ENCODE results near the gene MAN1B1.
"Not testable (repeated sequence)": the region's sequence is repeated elsewhere in the genome, so short reads cannot be mapped to it uniquely, and the experiment has no call there.

The MAN1B1 gene

DNA sequence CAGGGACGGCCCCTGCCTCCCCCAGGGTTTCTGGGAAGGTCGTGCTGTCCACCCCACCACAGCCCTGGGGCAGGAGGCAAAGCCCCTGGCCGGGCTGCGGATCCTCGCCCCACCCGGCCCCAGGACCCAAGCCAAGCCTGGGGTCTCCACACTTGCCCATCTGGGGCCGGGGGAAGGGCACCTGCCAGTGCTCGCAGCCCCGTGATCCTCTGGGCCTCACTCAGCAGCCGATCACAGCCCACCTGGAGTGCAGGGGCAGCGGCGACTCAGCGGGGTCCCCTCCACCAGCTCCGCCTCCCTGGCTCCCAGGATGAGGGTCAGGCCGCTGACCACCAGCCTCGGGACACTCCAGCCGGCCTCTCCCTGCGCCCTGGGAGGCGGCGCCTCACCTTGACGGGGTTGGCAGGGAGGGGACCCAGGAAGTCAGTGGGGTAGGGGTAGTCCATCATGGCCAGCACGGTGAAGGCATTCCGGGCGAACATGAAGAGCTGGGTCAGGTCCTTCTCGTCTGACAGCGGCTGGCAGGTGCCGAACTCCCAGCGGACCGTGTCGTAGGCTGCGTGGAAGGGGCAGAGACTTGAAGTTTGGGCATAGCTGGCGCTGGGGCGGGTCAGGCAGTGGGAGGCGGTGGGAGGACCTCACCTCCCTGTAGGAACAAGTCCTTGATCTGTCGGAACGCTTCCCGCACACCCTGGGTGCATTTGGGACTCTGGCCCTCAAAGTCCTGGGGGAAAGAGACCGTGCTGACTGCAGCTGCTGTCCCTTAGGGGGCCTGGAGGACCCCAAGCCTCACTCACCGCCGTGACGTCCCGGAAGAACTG is 26.0 kb downstream of the MAN1B1 start:
- DNase-seq, result no peak

DNA sequence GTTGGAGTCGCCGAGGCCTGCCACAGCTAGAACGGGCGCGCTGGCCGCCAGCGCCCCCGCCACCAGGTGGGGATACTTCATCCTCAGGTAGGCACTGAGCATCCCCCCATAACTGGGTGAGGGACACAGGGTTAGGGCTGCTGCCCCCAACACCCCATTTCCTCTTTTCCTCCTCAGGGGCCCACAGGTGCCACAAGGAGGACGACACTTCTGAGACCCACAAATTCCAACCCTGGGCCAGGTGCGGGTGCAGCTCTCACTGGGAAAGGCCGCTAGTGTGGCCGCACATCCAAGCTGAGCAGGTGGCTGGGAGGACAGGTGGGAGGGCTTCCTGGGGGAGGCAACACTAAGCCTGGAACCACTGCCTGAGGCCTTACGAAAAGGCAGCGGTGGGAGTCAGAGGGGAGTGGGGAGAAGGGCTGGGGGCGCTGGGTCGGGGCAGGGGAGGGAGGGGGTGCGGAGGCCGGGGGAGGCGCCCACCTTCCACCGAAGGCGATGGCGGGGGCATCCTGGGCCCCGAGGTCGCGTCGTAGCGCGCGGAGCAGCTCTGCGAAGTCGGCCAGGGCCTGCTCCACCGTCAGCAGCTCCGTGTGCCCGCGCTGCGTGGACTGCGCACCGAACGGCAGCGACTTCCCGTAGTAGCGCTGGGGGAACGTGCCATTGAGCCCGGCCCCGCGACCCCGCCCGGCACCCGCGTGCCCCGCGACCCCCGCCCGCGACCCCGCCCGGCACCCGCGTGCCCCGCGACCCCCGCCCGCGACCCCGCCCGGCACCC is 26.8 kb downstream of the MAN1B1 start:
- no peak for DNase-seq

DNA sequence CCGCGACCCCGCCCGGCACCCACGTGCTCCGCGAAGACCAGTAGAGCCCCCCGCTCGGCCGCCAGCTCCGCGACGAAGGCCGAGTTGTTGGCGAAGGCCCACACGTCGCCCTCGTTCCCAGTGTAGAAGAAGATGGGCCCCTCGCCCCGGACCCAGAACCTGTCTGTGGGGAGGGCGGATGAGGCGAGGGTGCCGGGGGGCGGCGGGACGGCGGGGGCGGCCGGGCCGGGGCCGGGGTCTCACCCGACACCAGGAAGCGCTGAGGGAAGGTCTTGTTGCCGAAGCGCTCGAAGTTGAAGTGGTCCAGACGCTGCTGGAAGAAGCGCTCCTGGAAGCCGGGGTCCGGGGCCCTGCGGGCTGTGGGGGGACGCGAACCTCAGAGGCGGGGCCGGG is 27.4 kb downstream of the MAN1B1 start:
- DNase-seq, result no peak

DNA sequence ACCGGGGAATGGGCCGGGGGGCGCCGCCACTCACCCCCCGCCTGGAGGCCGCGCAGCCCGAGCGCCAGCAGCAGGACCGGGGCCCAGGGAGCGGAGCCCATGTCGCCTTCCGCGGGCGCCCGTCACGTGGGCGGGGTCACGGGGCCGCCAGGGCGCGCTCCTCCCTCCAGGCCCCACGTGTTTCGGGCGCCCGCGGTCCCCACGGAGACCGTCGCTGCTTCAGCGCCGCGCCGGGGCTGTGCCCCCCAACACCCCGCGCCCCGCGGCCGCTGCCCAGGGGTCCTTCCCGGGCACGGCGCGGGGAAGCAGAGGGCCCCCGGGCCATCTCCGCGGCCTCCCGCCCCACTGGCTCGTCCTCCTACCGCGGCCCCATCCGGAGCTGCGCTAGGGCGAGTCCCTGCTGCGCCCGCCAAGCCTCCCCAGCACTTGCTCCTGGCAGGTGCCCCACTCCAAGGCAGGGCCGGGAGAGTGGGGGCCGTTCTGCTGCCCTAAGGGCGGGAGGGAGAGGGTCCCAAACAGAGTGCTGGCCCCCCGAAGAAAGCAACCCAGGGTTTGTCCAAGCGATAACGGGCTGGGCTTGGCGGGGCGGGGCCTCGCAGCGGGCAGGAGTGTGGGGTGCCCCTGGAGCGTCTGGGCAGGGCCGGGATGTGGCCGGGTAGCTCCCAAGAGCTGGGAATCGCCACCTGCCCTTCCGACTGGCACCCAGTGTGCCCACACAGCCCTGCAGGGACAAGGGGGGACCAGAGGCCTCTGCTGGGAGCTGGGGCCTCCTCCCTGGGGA is 28.0 kb downstream of the MAN1B1 start, which contains the start of gene DPP7:
TSS of gene DPP7 (minus strand) at position 121 of the 781 bp plus-strand sequence. CDS start at position 101, 20 bp downstream.
- DNase-seq, result peak; percentile 54

- no peak for DNase-seq
These were observed 28.7 kb downstream of the MAN1B1 start for GRCh38 chr9:137115394-137116026.

- DNase-seq, result no peak
These were observed 29.3 kb downstream of the MAN1B1 start for GRCh38 chr9:137116027-137116507.

DNA sequence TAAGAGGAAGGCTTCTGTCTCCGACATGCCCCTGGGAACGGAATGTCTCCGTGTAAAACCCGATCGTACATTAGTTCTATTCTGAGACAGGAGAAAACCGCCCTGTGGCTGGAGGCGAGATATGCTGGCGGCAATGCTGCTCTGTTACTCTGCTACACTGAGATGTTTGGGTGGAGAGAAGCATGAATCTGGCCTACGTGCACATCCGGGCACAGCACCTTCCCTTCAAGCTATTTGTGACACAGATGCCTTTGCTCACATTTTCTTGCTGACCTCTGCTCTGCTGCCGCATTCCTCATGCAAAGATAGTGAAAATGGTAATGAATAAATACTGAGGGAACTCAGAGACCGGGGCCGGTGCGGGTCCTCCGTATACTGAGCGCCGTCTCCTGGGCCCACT is 29.9 kb downstream of the MAN1B1 start:
- DNase-seq, result no peak

GRCh38 chr9:137117269-137117731 is 30.5 kb downstream of the MAN1B1 start:
- no peak for DNase-seq

DNA sequence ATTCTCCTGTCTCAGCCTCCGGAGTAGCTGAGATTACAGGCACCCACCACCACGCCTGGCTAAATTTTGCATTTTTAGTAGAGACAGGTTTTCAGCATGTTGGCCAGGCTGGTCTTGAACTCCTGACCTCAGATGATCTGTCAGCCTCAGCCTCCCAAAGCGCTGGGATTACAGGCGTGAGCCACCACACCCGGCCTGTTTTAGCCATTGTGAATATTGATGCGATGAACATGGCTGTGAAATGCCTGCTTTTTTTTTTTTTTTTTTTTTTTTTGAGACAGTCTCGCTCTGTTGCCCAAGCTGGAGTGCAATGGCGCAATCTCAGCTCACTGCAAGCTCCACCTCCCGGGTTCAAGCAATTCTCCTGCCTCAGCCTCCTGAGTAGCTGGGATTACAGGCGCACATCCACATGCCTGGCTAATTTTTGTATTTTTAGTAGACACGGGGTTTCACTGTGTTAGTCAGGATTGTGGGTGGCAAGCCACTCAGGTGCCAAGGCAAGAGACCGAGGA is 31.4 kb downstream of the MAN1B1 start:
- DNase-seq, result not testable (repeated sequence)

DNA sequence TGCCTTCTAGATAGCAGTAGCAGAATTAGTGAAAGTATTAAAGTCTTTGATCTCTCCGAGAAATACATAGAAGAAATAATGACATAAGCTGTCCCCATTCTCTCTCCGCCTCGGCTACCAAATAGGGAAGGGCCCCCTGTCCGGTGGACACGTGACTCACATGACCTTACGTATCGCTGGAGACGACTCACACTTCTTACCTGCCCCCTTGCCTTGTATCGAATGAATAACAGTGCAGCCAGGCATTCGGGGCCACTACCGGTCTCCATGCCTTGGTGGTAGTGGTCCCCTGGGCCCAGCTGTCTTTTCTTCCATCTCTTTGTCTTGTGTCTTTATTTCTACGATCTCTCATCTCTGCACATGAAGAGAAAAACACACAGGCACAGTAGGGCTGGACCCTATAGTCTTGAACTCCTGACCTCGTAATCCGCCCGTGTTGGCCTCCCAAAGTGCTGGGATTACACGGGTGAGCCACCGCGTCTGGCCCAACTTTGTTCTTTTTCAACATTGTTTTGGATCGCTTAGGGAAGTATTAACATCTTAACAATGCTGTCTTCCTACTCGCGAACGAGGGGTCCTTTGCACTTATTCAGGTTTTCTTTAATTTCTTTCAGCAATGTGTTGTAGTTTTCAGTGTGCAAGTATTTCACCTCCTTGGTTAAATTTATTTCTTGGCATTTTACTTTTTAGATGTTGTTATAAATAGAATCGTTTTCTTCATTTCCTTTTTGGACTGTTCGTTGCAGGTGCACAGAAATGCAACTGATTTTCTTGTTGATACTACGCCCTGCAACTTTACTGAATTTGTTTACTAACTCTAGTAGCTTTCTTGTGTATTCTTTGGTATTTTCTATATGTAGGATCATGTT is 35.4 kb downstream of the MAN1B1 start:
- DNase-seq, result not testable (repeated sequence)

DNA sequence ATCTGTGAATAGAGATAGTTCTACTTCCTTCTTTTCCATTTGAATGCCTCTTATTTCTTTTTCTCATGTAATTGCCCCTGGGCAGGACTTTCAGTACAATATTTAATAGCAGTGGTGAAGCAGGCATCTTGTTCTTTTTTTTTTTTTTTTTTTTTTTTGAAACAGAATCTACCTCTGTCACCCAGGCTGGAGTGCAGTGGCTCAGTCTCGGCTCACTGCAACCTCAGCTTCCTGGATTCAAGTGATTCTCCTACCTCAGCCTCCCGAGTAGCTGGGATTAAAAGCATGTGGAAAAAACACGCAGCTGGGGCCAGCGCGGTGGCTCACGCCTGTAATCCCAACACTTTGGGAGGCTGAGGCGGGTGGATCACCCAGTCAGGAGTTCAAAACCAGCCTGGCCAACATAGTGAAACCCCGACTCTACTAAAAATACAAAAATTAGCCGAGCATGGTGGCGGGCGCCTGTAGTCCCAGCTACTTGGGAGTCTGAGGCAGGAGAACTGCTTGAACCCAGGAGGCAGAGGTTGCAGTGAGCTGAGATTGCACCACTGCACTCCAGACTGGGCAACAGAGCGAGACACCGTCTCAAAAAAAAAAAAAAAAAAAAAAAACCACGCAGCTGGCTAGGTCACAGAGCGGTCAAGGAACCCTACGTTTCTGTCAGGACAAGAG is 36.1 kb downstream of the MAN1B1 start:
- DNase-seq, result not testable (repeated sequence)

GRCh38 chr9:137123468-137123837 is 36.7 kb downstream of the MAN1B1 start:
- no peak for DNase-seq

DNA sequence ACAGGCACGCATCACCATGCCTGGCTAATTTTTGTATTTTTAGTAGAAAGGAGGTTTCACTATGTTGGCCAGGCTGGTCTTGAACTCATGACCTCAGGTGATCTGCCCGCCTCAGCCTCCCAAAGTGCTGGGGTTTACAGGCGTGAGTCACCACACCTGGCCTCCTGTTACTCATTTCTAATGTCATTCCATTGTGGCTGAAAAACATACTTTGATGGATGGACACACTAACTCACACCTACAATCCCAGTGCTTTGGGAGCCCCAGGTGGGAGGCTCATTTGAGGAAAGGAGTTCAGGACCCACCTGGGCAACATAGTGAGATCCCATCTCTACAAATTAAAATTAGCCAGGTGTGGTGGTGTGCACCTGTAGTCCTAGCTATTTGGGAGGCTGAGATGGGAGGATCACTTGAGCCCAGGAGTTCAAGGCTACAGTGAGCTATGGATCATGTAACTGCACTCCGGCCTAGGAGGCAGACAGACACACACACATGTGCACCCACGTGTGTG is 37.2 kb downstream of the MAN1B1 start:
- DNase-seq, result not testable (repeated sequence)

DNA sequence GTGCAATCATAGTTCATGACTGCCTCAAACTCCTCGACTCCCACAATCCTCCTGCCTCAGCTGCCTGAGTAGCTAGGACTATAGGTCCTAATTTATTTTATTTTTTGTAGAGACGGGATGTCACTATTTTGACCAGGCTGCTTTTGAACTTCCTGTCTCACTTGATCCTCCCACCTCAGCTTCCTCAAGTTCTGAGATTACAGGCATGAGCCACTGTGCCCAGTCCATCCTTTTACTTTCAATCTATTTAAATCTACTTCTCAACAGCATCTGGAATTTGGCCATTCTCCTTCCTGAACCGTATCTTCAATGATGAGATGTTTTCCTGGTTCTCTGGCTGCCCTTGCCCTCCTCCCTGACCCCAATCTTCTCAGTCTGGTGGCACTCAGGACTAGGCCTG is 40.0 kb downstream of the MAN1B1 start:
- DNase-seq, result no peak

DNA sequence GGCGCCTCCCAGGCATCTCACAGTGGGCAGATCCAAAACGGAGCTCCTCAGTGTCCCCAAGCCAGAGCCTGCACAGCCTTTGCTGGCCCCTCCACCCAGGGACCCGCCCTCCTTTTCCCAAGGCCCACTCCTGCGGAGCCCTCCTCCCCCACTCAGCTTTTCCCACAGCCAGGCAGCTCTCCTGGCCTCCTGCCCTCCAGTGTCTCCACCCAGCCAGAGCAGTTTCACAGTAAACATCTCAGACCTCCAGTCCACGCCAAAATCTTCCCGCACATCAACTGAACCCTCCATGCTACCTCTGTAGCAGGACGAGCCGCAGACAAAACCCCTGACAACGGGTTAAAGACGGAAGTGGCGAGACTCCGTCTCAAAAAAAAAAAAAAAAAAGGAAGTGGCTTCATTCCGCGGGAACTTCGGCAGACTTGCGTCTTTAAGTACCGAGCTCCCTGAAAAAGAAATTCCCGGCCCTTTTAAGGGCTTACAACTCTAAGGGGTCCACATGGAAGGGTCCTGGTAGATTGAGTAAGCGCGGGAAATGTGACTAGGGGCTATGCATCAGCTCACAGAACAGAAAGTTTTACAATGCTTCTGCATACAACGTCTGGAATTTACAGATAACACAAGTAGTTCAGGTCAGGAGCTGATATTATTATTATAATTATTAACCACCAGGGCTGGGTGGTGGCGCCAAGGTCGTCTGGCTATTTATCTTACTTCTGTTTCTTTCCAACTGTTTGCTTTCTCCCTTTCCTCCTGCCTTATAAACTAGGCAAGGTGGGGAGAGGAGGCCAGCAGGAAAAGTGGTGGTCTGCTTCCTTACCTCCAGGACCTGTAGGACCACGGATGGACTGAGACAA is 40.7 kb downstream of the MAN1B1 start:
- DNase-seq, result no peak

DNA sequence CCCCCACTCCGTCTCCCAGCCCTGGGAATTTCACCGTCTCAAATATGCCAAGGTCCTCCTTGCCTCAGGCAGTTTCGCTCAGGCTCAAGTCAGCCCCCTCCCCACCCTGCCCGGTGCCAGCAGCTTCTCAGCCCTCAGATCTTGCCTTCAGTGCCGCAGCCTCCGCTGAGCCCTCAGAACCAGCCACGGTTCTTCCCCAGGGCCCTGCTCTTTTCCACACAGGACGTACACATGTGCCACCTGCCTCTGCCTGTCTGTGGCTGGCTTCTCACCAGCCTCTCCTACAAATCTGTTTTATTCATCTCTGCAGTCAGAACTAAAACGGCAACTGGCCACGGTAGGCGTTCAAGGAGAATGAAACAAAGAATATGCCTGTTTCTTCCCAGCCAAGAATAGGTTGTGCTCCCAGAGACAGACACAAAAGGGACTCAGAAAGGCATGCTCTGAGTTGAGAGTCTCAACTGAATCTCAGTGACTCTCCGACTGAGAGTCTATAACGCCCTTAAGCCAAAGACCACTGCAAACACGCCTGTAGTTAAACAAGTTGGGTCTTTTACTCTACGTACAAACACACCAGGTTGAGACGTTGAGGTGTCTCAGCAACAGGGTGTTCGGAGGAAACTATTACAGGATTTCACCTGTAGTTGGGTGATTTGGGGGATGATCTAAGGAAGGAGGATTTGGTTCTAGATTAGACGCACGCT is 41.5 kb downstream of the MAN1B1 start:
- DNase-seq, result no peak

- DNase-seq, result peak; percentile 22
These were observed 42.2 kb downstream of the MAN1B1 start for GRCh38 chr9:137128862-137129455.

All from fibroblast of skin of back (primary cell).